ENCODE data around the gene IL17D.
A peak's percentile ranks its signal among the peaks of the same experiment; 100 is the strongest.

Gene IL17D, protein sequence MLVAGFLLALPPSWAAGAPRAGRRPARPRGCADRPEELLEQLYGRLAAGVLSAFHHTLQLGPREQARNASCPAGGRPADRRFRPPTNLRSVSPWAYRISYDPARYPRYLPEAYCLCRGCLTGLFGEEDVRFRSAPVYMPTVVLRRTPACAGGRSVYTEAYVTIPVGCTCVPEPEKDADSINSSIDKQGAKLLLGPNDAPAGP

DNA sequence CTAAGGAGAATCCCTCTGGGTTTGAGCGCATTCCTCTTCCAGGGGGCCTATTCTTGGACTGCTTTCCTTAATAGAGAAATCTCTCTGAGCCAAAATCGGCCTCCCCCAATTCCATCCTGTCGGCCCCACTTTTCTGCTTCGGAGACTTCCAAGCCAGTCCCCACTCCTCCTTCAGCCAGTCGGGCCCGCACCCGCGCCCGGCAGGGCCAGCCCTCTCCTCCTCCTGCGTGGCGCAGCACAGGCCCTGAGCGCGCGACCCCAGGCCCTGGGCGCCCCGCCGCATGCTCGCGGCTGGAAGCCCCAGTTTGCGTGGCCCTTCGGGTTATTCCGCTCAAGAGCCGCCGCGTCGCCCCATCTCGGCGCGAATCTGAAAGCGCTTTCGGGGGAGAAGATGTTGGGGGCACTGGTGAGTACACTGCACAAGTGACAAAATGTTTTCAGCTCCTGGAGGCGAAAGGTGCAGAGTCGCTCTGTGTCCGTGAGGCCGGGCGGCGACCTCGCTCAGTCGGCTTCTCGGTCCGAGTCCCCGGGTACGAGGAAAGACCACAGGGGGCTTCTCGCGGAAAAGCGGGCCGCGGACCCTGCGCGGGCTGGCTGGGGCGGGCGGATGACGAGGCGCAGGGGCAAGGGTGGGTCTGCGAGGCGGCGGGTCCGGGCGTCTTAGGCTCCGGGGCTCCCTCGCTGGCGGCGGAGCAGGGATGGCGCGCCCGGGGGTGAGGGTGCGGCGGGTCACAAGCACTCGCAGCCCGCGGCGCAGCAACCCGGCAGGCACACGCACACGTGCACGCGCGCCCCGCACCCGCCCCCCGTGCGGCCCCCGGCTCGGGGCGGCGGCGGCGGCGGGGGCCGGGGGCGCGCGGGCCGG is at the start of gene IL17D:
Gene IL17D, plus strand, starts transcription at position 785 of the 865 bp plus-strand sequence. CDS start 303 bp downstream, outside the sequence.
- TF ChIP-seq, protein P1, sequence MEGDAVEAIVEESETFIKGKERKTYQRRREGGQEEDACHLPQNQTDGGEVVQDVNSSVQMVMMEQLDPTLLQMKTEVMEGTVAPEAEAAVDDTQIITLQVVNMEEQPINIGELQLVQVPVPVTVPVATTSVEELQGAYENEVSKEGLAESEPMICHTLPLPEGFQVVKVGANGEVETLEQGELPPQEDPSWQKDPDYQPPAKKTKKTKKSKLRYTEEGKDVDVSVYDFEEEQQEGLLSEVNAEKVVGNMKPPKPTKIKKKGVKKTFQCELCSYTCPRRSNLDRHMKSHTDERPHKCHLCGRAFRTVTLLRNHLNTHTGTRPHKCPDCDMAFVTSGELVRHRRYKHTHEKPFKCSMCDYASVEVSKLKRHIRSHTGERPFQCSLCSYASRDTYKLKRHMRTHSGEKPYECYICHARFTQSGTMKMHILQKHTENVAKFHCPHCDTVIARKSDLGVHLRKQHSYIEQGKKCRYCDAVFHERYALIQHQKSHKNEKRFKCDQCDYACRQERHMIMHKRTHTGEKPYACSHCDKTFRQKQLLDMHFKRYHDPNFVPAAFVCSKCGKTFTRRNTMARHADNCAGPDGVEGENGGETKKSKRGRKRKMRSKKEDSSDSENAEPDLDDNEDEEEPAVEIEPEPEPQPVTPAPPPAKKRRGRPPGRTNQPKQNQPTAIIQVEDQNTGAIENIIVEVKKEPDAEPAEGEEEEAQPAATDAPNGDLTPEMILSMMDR (IDR thresholded peaks at IDR 0.05; ENCODE audit: control insufficient read depth, insufficient read depth, low read depth, low read length, missing control alignments) = no peak
- peak within 1 kb of the TSS; percentile 46 for H3K4me3 ChIP-seq (ENCODE audit: control insufficient read depth, low read depth, low read length)
- DNase-seq (ENCODE audit: low read depth) = no peak

GRCh38 chr13:20654156-20654555 is 49.3 kb upstream of the IL17D start:
- no peak overlapping the region for H3K4me3 ChIP-seq (ENCODE audit: control insufficient read depth, low read depth, low read length)
- no peak for DNase-seq (ENCODE audit: low read depth)
- TF ChIP-seq, protein P1 (IDR thresholded peaks at IDR 0.05; ENCODE audit: control insufficient read depth, insufficient read depth, low read depth, low read length, missing control alignments) = no peak

DNA sequence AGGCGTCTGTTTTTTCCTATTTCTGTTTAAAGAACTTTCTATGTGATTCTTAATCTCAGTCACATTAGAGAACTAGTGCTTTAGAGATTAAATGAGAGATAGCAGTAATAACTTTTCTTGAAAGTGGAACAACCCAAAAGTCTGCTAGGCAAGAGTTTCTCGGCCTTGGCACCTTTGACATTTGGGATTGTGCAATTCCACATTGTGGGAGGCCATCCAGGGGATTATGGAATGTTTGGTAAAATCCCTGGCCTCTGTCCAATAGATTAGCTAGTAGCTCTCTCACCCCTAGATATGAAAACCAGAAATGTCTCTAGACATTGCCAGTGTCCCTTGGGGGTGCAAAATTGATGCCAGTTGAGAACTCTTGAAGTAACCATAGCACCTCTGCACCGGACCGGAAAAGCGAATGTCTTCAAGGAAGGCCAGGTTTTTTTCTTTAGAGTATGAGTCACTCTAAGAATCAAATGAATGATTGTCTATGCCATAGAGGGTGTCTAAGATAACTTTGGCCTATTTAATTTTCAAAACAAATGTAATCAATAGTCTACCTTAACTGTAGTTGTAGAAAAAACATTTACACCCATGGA is 45.0 kb upstream of the IL17D start:
- TF ChIP-seq, protein P1 (IDR thresholded peaks at IDR 0.05; ENCODE audit: control insufficient read depth, insufficient read depth, low read depth, low read length, missing control alignments) = no peak
- no peak for DNase-seq (ENCODE audit: low read depth)
- H3K4me3 ChIP-seq (ENCODE audit: control insufficient read depth, low read depth, low read length) = no peak overlapping the region

DNA sequence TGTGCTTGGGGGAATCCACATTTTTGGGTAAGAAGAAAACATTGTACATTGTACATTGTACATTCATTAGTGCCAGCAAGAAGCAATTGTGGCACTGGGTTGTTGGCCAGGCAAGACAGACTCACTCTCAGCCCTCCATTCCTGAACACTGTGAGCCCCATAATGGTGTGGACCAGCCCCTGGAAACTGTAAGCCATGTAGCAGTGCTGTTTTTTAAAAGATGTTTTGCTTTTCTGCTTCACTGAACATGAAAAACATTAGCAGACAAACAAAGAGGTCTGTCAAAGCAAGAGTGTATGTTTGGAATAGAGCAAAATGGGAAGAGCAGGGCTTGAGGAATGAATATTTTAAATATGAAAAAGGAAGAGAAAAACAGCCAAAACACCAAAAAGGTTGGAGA is 39.1 kb upstream of the IL17D start:
- no peak for DNase-seq (ENCODE audit: low read depth)
- TF ChIP-seq, protein P1 (IDR thresholded peaks at IDR 0.05; ENCODE audit: control insufficient read depth, insufficient read depth, low read depth, low read length, missing control alignments) = no peak
- no peak overlapping the region for H3K4me3 ChIP-seq (ENCODE audit: control insufficient read depth, low read depth, low read length)

DNA sequence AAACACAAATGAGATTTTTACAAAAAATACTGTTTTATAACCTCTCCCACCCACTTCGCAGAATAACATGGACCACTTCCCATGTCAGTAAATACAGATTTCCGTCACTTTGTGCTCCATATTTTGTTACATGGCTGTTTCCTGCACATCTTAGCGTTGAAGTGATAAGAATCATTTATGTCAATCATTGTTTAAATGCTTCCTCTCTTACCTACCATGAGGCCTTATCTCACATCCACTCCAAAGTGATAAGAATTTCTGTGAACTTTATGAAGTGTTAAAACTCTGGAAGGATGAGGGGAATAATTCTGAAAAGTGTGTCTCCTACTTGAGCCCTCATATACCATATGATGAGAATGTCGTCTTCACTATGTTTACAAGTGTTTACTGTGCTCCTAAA is 36.6 kb upstream of the IL17D start:
- no peak for DNase-seq (ENCODE audit: low read depth)
- H3K4me3 ChIP-seq (ENCODE audit: control insufficient read depth, low read depth, low read length) = no peak overlapping the region
- TF ChIP-seq, protein P1 (IDR thresholded peaks at IDR 0.05; ENCODE audit: control insufficient read depth, insufficient read depth, low read depth, low read length, missing control alignments) = no peak

- TF ChIP-seq, protein P1 (IDR thresholded peaks at IDR 0.05; ENCODE audit: control insufficient read depth, insufficient read depth, low read depth, low read length, missing control alignments) = no peak
- no peak for DNase-seq (ENCODE audit: low read depth)
Observed at GRCh38 chr13:20667857-20668437, 35.6 kb upstream of the IL17D start.

More at GRCh38 chr13:20667857-20668437, 35.6 kb upstream of the IL17D start:
- H3K4me3 ChIP-seq (ENCODE audit: control insufficient read depth, low read depth, low read length) = no peak overlapping the region

Data from AG09309 (cell line).